Spleen (tissue), 11 donors: ENCODE data around the gene NRN1L. TPM values are rescaled to one million over a fixed set of nuclear protein-coding genes. Genes with fewer than 3 reads are reported as not detected.

Experiments used
- DNase-seq: peaks from one replicate; pipeline ENCODE4 v3.0.0-alpha.2; 2020
- H3K27ac ChIP-seq, 8 donors: fragments of 200-600 bp; sonication (generic) in 7 of 8; 1 replicate in 4 of 8; 2 replicates in 4 of 8; pipeline versions ENCODE4 v1.5.0 to v1.8.0; 2016 to 2021; ENCODE audit warnings: inconsistent platforms in 4 of 8, mild to moderate bottlenecking in 4 of 8, moderate library complexity in 1 of 8
- H3K27me3 ChIP-seq, 7 donors: fragments of 200-600 bp; sonication (generic) in 6 of 7; replicated peaks in 1 of 7; 1 replicate in 4 of 7; 2 replicates in 3 of 7; pipeline versions ENCODE4 v1.5.0 to v1.8.0; 2016 to 2021; ENCODE audit warnings: inconsistent platforms in 3 of 7, mild to moderate bottlenecking in 1 of 7
- H3K36me3 ChIP-seq, 6 donors: fragments of 200-600 bp; sonication (generic) in 5 of 6; 1 replicate in 4 of 6; 2 replicates in 2 of 6; pipeline versions ENCODE4 v1.5.0 to v1.8.0; 2016 to 2021; ENCODE audit warnings: inconsistent platforms in 2 of 6
- H3K4me1 ChIP-seq, 6 donors: fragments of 200-600 bp; sonication (generic) in 5 of 6; 1 replicate in 3 of 6; 2 replicates in 3 of 6; pipeline versions ENCODE4 v1.5.0 to v1.8.0; 2016 to 2021; ENCODE audit warnings: inconsistent platforms in 3 of 6
- H3K4me3 ChIP-seq, 8 donors: fragments of 200-600 bp; sonication (generic) in 7 of 8; 1 replicate in 4 of 8; 2 replicates in 4 of 8; pipeline versions ENCODE4 v1.5.0 to v1.8.0; 2016 to 2021; ENCODE audit warnings: inconsistent platforms in 4 of 8, mild to moderate bottlenecking in 4 of 8, moderate library complexity in 2 of 8
- H3K9me3 ChIP-seq, 8 donors: fragments of 200-600 bp; sonication (generic) in 7 of 8; 1 replicate in 4 of 8; 2 replicates in 4 of 8; pipeline versions ENCODE4 v1.5.0 to v1.8.0; 2016 to 2021; ENCODE audit warnings: inconsistent platforms in 4 of 8
- CTCF ChIP-seq, 11 experiments: fragments of 200-600 bp in 7 of 11; fragments of 450-650 bp in 4 of 11; sonication (generic) in 4 of 11; IDR thresholded peaks in 8 of 11; conservative IDR thresholded peaks in 3 of 11; 1 replicate in 7 of 11; 2 replicates in 4 of 11; pipeline versions ENCODE4 v1.4.0 to v1.8.0; 2016 to 2021; ENCODE audit warnings: antibody characterized with exemption in 11 of 11, inconsistent platforms in 4 of 11, mild to moderate bottlenecking in 1 of 11
- POLR2A ChIP-seq, 3 donors: fragments of 450-650 bp; IDR thresholded peaks; one replicate each; pipeline ENCODE4 v1.5.1; 2017; ENCODE audit warnings: antibody characterized with exemption in 3 of 3, mild to moderate bottlenecking in 1 of 3
- POLR2AphosphoS5 ChIP-seq, 3 donors: sonication (generic); formaldehyde crosslinking; IDR thresholded peaks; one replicate each; pipeline ENCODE4 v1.5.1; 2017; ENCODE audit warnings: antibody characterized with exemption in 3 of 3
- WGBS, 5 donors: extraction: QIAGEN DNeasy Blood & Tissue Kit in 3 of 5; methylation state at CpG; one replicate each; pipeline versions ENCODE4 v1.1.5 to v1.1.7; 2013 to 2018; 5-methylcytosine and 5-hydroxymethylcytosine counted together
- intact Hi-C: fragments of 100-400 bp; cut with DNase I; formaldehyde crosslinking; loops from one replicate; pipeline ENCODE4 v1.15.0; 2023; ENCODE audit warnings: low total_unique reads
- polyA plus RNA-seq, 3 donors: library from polyadenylated mRNA; stranded (reverse); fragments of 200-250 nt; gene quantifications; one replicate each; pipeline ENCODE4 v1.2.1, GENCODE V29; 2013
- total RNA-seq, 7 donors: library from RNA; depleted of rRNA in 3 of 7; stranded (reverse); fragments of >200 nt in 3 of 7; fragmentation: NEBNext Ultra II Directional in 4 of 7; extraction: Animal tissue kit (Norgen Biotek cat#: 25700) in 4 of 7; gene quantifications; one replicate each; pipeline versions ENCODE4 v1.1.0 to v1.2.1, GENCODE V29; 2016 to 2021
- donor health status: healthy with polysubstance abuse.
- donor health status: DM: no; HTN: no; CAD: no; lungs with moderate emphysema.
- donor health status: DM: no; HTN: no; CAD: no.
- donor health status: Bipolar disorder and iron deficiency.
- donor health status: healthy.
- donor health status: DM: no; HTN: no; CAD: no.
- donor health status: DM: yes; HTN: yes; CAD: no.

The NRN1L gene
- total and polyA plus RNA-seq, 10 donors = 0.60 to 6.2 (median 3.0) TPM; not detected in 2

GRCh38 chr16:67864594-67864993 lies 20.1 kb upstream of the NRN1L start:
- Histone ChIP-seq H3K27me3 (no peaks in the 10 kb centered on the region), H3K9me3 (no peaks in the 10 kb centered on the region), H3K27ac (no peak overlapping the region), H3K36me3 (peaks cover 0 to 75% (median 53%) of the 10 kb centered on the region in 6 donors), H3K4me3 (no peak overlapping the region), H3K4me1 (peaks cover 0 to 12% (median 0%) of the 10 kb centered on the region in 6 donors)
- 64 to 95% (median 89%) methylated on average over 2 of the region's 2 CpGs for WGBS, 5 donors
- TF ChIP-seq POLR2AphosphoS5 (IDR thresholded peaks at IDR 0.05) (no peak), CTCF (IDR thresholded peaks at IDR 0.05 in 8 of 11, conservative IDR thresholded peaks at IDR 0.05 in 3 of 11) (no peak), POLR2A (IDR thresholded peaks at IDR 0.05) (no peak)
- DNase-seq = no peak
- intact Hi-C loops = no loop called here

- Histone ChIP-seq H3K9me3 (no peaks in the 10 kb centered on the region), H3K27ac (no peak overlapping the region), H3K4me1 (peaks cover 0 to 12% (median 0%) of the 10 kb centered on the region in 6 donors), H3K27me3 (no peaks in the 10 kb centered on the region), H3K36me3 (peaks cover 0 to 80% (median 59%) of the 10 kb centered on the region in 6 donors), H3K4me3 (no peak overlapping the region)
- TF ChIP-seq POLR2AphosphoS5 (IDR thresholded peaks at IDR 0.05) = no peak
- peak in 5 of 11 experiments; percentile 14 to 35 (median 22) for TF ChIP-seq CTCF (IDR thresholded peaks at IDR 0.05 in 8 of 11, conservative IDR thresholded peaks at IDR 0.05 in 3 of 11)
- intact Hi-C loops = no loop called here
- DNase-seq = no peak
- 89 to 100% (median 96%) methylated on average over 2 of the region's 2 CpGs for WGBS, 5 donors
Observed at GRCh38 chr16:67865318-67865717, 19.4 kb upstream of the NRN1L start.

- no peaks in the 10 kb centered on the region for H3K9me3 ChIP-seq
- H3K27ac ChIP-seq = no peak overlapping the region
- H3K36me3 ChIP-seq = peaks cover 0 to 74% (median 58%) of the 10 kb centered on the region in 6 donors
- 92 to 99% (median 95%) methylated on average over 6 of the region's 6 CpGs for WGBS, 5 donors
- TF ChIP-seq CTCF (IDR thresholded peaks at IDR 0.05 in 8 of 11, conservative IDR thresholded peaks at IDR 0.05 in 3 of 11) (no peak), POLR2AphosphoS5 (IDR thresholded peaks at IDR 0.05) (no peak), POLR2A (IDR thresholded peaks at IDR 0.05) (no peak)
- no peak for DNase-seq
- intact Hi-C loops = no loop called here
- peaks cover 5 to 21% (median 11%) of the 10 kb centered on the region in 6 donors for H3K4me1 ChIP-seq
- H3K27me3 ChIP-seq = no peaks in the 10 kb centered on the region
- H3K4me3 ChIP-seq = no peak overlapping the region
Observed at GRCh38 chr16:67868290-67868689, 16.4 kb upstream of the NRN1L start.

- 85 to 94% (median 90%) methylated on average over 6 to 7 of the region's 7 CpGs for whole genome bisulfite sequencing, 5 donors
- no peak for DNase-seq
- H3K4me1 ChIP-seq = peaks cover 18 to 35% (median 23%) of the 10 kb centered on the region in 6 donors
- intact Hi-C loops = no loop called here
- no peak for TF ChIP-seq POLR2A (IDR thresholded peaks at IDR 0.05)
- TF ChIP-seq CTCF (IDR thresholded peaks at IDR 0.05 in 8 of 11, conservative IDR thresholded peaks at IDR 0.05 in 3 of 11) = no peak
- no peak for TF ChIP-seq POLR2AphosphoS5 (IDR thresholded peaks at IDR 0.05)
- H3K27ac ChIP-seq = no peak overlapping the region
- peaks cover 0 to 71% (median 58%) of the 10 kb centered on the region in 6 donors for H3K36me3 ChIP-seq
- no peaks in the 10 kb centered on the region for H3K27me3 ChIP-seq
- H3K9me3 ChIP-seq = no peaks in the 10 kb centered on the region
- H3K4me3 ChIP-seq = no peak overlapping the region
Observed at GRCh38 chr16:67869653-67870052, 15.0 kb upstream of the NRN1L start.
